OCI-LY7 (cell line): Measurements from ENCODE around the gene EPX. TPM values are rescaled to one million over a fixed set of nuclear protein-coding genes. Genes with fewer than 3 reads are reported as not detected.

Experiments used
- BruUV-seq: library from RNA; stranded (reverse); fragments of 400-500 nt; replicated peaks from 2 replicates; lab custom pipeline; 2021; lab: Mats Ljungman, UMichigan
- CTCF ChIA-PET: fragments of 300-600 bp; sonication (Branson Sonifier 250); formaldehyde crosslinking; loops from one replicate; lab custom pipeline; 2022; ENCODE audit warnings: antibody characterized with exemption; ENCODE audit not compliant: unreplicated experiment; lab: Charles Lee
- POLR2A ChIA-PET: fragments of 300-600 bp; sonication (Branson Sonifier 250); formaldehyde crosslinking; loops from one replicate; lab custom pipeline; 2022; ENCODE audit warnings: antibody characterized with exemption; lab: Charles Lee
- DNase-seq: peaks from one replicate; pipeline ENCODE4 v3.0.0-alpha.2; 2015; ENCODE audit warnings: low spot score
- H2AFZ ChIP-seq: fragments of 200-600 bp; sonication (generic), shearing (Covaris generic); 2 replicates; pipeline ENCODE4 v1.6.1; 2014; ENCODE audit warnings: mild to moderate bottlenecking, antibody characterized with exemption, low read length, moderate library complexity
- H3K27ac ChIP-seq: fragments of 200-600 bp; sonication (generic); 2 replicates; pipeline ENCODE4 v1.5.1; 2014; ENCODE audit warnings: mixed run types, low read depth, mild to moderate bottlenecking, moderate library complexity, low read length, inconsistent platforms; ENCODE audit not compliant: poor library complexity, severe bottlenecking
- H3K36me3 ChIP-seq: fragments of 200-600 bp; sonication (generic); 2 replicates; pipeline ENCODE4 v1.6.1; 2014; ENCODE audit warnings: mild to moderate bottlenecking, antibody characterized with exemption, low read length, moderate library complexity, mixed read lengths; ENCODE audit not compliant: insufficient read depth
- H3K4me1 ChIP-seq: fragments of 200-600 bp; sonication (generic); 2 replicates; pipeline ENCODE4 v1.5.1; 2014; ENCODE audit warnings: mild to moderate bottlenecking, low read length; ENCODE audit not compliant: insufficient read depth, poor library complexity, severe bottlenecking
- H3K4me2 ChIP-seq: fragments of 200-600 bp; sonication (generic); 2 replicates; pipeline ENCODE4 v1.6.1; 2014; ENCODE audit warnings: mild to moderate bottlenecking, low read length
- H3K4me3 ChIP-seq: fragments of 200-600 bp; sonication (generic); 2 replicates; pipeline ENCODE4 v1.5.1; 2014; ENCODE audit warnings: mild to moderate bottlenecking, low read depth, low read length; ENCODE audit not compliant: poor library complexity, severe bottlenecking
- H3K79me2 ChIP-seq: fragments of 200-600 bp; sonication (generic); 2 replicates; pipeline ENCODE4 v1.6.1; 2016; ENCODE audit warnings: low read depth, mild to moderate bottlenecking, low read length, moderate library complexity, mixed read lengths; ENCODE audit not compliant: insufficient read depth
- H3K9me2 ChIP-seq: fragments of 200-600 bp; sonication (generic); 2 replicates; pipeline ENCODE4 v1.6.1; 2016; ENCODE audit warnings: mild to moderate bottlenecking, low read length, mixed read lengths; ENCODE audit not compliant: insufficient read depth
- H3K9me3 ChIP-seq: fragments of 200-600 bp; sonication (generic); 2 replicates; pipeline ENCODE4 v1.6.1; 2014; ENCODE audit warnings: mild to moderate bottlenecking, mixed run types, low read length, mixed read lengths
- H4K20me1 ChIP-seq: fragments of 200-600 bp; sonication (generic); 2 replicates; pipeline ENCODE4 v1.6.1; 2014; ENCODE audit warnings: mild to moderate bottlenecking, antibody characterized with exemption, low read length, moderate library complexity, mixed read lengths; ENCODE audit not compliant: insufficient read depth
- CTCF ChIP-seq: fragments of 200-600 bp; sonication (generic); conservative IDR thresholded peaks from 2 replicates; pipeline ENCODE4 v1.5.1; 2014; ENCODE audit warnings: mild to moderate bottlenecking, antibody characterized with exemption, low read length, moderate library complexity, mixed read lengths
- EZH2phosphoT487 ChIP-seq: fragments of 200-600 bp; sonication (generic); IDR thresholded peaks from 2 replicates; pipeline ENCODE4 v1.6.1; 2018; ENCODE audit warnings: low read depth, borderline replicate concordance, mild to moderate bottlenecking, mixed run types, antibody characterized with exemption, low read length, moderate library complexity, mixed read lengths
- intact Hi-C: fragments of 100-400 bp; cut with micrococcal nuclease; formaldehyde crosslinking; loops from one replicate; pipeline ENCODE4 v1.10.0; 2022; ENCODE audit not compliant: unreplicated experiment
- total RNA-seq, 2 experiments: library from RNA; depleted of rRNA in 1 of 2; stranded (reverse); fragments of >200 nt in 1 of 2; shearing (Covaris generic) in 1 of 2; gene quantifications; 2 replicates each; pipeline ENCODE4 v1.2.3, GENCODE V29; 2014 to 2022

EPX gene
- total RNA-seq, 2 experiments from 2014 or later: not detected

GRCh38 chr17:58147930-58148434, 44.5 kb upstream of the EPX start, which contains the start of gene OR4D1:
OR4D1 (plus strand) TSS chr17:58148384; CDS start chr17:58155154, 6,770 bp downstream.
- no peak for TF ChIP-seq CTCF
- no peak for TF ChIP-seq EZH2phosphoT487
- H4K20me1 ChIP-seq: no peaks in the 10 kb centered on the region
- BruUV-seq: no TSS peak
- H2AFZ ChIP-seq: no peak within 1 kb of the TSS
- H3K9me2 ChIP-seq: no peaks in the 10 kb centered on the region
- no peaks in the 10 kb centered on the region; the same call in 1 of the 2 replicates for H3K36me3 ChIP-seq
- H3K4me1 ChIP-seq: no peaks in the 10 kb centered on the region
- ChIA-PET CTCF (no interaction called here), POLR2A (no interaction called here)
- DNase-seq: no peak
- no peak within 1 kb of the TSS for H3K4me3 ChIP-seq
- H3K9me3 ChIP-seq: peaks cover 5% of the 10 kb centered on the region; the same call in 1 of the 2 replicates
- H3K79me2 ChIP-seq: no peaks in the 10 kb centered on the region
- H3K27ac ChIP-seq: no peak within 1 kb of the TSS
- intact Hi-C loops: no loop called here
- no peak within 1 kb of the TSS for H3K4me2 ChIP-seq

- no peak for DNase-seq
- H4K20me1 ChIP-seq: no peaks in the 10 kb centered on the region
- no peaks in the 10 kb centered on the region; the same call in 1 of the 2 replicates for H3K36me3 ChIP-seq
- peaks cover 5% of the 10 kb centered on the region; the same call in 1 of the 2 replicates for H3K9me3 ChIP-seq
- no peaks in the 10 kb centered on the region for H3K9me2 ChIP-seq
- H3K4me2 ChIP-seq: no peak overlapping the region
- no peaks in the 10 kb centered on the region for H3K4me1 ChIP-seq
- TF ChIP-seq EZH2phosphoT487: no peak
- TF ChIP-seq CTCF: no peak
- no peak overlapping the region for H3K27ac ChIP-seq
- no peaks in the 10 kb centered on the region for H3K79me2 ChIP-seq
- H3K4me3 ChIP-seq: no peak overlapping the region
- CTCF ChIA-PET: no interaction called here
- intact Hi-C loops: no loop called here
- no TSS peak for BruUV-seq
- no peak overlapping the region for H2AFZ ChIP-seq
- POLR2A ChIA-PET: no interaction called here
These were observed 43.9 kb upstream of the EPX start for GRCh38 chr17:58148609-58149008.

GRCh38 chr17:58150394-58150793, 42.1 kb upstream of the EPX start:
- H3K27ac ChIP-seq: no peak overlapping the region
- DNase-seq: no peak
- no peaks in the 10 kb centered on the region for H3K9me2 ChIP-seq
- intact Hi-C loops: no loop called here
- H3K9me3 ChIP-seq: no peaks in the 10 kb centered on the region
- ChIA-PET CTCF (no interaction called here), POLR2A (no interaction called here)
- no peaks in the 10 kb centered on the region for H3K4me1 ChIP-seq
- H4K20me1 ChIP-seq: no peaks in the 10 kb centered on the region
- H3K4me2 ChIP-seq: no peak overlapping the region
- H3K4me3 ChIP-seq: no peak overlapping the region
- TF ChIP-seq CTCF (no peak), EZH2phosphoT487 (no peak)
- H3K79me2 ChIP-seq: no peaks in the 10 kb centered on the region
- no peak overlapping the region for H2AFZ ChIP-seq
- BruUV-seq: no TSS peak
- H3K36me3 ChIP-seq: no peaks in the 10 kb centered on the region
